ENCODE results near the gene WHRN.

The WHRN gene

DNA sequence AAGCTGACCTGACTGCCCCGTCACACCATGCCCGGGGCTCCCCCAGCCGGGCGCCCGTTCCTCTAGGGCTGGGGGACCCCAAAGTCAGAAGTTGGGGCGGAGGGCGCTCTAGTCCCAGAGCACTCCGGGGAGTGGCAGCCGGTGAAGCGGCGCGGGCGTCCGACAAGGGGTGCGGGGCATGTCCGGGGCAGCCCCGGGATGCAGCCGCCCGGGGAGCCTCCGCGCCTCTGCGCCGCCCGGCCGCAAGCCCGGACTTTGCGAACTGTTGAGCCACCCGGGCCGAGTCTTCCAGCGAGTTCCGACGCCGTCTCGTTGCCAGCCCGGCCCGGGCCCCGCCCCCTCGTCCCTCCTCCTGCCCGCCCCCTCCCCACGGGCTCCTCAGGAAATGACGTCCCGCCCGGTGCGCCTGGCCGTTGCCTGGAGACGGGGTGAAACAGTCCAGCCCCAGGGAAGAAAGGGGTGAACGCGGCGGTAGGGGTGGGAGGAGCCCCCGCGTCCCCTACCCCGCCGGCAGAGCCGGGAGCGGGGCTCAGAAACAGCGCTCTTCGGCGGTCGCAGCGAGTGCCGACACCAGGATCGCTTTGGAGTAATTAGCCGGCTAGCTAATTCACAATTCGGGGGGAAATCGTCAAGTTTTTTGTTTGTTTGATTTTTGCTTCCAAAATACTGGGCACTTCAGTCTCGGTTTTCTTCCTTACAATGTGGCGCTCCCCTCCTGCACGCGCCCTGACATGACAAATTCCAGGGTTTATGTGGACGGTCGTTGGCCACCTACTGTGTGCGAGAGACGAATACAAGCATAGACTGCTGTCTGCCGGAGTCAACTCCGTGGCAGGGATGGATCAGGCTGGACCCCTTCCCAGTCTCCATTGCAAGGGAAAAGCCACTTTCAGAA, at the start of gene WHRN:
Gene WHRN (minus strand): TSS at position 287 of the 895 bp plus-strand sequence. CDS start 672 bp downstream, outside the sequence.
- DNase-seq (ENCODE audit: low spot score) = peak; percentile 82
- FAIRE-seq = no peak

DNA sequence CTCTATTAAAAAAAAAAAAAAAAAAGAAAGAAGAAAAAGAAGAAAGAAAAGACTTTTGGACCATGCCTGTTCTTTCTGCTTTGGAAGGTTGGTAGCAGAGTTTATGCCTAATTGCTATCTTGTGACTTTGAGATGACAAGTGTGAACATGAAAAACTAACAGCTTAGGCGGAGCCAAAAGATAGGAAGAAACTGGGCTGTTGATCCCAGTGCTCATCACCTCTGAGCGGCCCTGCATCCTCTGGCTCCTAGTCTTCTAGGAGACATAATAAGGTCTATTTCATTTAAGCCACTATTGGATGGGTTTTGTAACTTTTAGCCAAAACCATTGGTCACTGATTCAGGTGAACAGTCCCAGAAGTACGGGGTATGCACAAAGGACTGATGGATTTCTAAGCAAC, 47.9 kb upstream of the WHRN start:
- DNase-seq (ENCODE audit: low spot score) (no peak), FAIRE-seq (no peak)

DNA sequence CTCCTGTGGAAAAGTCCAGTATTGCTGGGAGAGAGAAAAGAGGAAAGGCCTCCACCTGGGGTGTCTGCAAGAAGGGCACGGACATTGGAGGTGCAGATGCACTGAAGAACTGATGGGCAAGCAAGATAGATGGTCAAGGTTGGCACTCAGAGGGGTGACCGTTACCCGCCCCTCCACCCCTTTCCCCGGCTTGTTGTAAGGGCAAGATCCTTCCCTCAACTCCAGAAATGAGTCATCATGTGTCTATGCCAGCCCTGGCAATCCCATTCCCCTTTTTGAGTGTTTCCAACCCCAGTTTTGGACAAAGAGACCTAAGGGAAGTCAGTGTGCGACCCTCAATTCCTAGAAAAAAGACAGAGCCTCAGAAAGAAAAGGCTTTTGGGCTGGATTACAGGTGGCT, 47.4 kb upstream of the WHRN start:
- FAIRE-seq = no peak
- DNase-seq (ENCODE audit: low spot score) = no peak

DNA sequence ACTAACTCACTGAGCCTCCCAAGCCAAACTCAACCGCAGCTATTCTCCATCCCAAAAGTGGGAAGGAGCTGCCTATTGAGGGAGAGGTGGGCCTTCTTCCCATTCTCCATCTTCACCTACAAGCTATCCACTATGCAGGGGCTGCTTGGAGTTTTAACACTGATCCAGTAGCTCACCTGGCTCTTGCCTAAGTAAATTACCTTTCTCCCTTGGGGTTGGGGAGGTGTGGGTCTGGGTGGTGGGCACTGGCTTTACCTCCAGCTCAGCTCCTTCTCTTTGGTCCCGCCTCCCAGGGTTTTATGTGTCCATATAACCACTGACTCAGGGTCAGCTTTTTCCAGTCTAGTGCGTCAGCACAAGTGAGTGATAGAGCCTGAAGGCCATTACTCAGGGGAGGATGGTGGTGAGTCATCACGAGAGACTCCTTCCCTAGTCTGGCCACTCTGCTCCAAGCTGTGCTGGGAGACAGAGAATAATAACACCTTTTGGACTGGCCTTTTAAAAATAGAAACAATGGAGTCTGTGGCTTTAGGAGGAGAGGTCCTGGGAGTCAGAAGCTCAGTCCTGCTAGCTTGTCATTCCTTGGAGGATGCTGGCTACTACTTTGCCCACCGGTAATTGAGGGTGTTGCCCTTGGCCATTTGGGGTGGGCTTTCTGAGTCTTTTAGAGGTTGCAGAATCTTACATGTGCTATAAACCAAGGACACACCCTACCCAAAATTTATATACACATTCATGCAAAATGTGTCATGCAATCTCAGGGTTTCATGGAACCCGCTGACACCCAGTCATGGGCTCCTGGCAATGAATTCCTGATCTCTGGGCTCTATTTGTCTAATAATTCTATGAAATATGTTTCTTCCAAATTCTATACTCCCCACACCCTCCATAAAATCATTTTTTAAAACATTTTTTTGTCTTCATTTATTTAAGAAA, 46.7 kb upstream of the WHRN start:
- FAIRE-seq (peak; percentile 99), DNase-seq (ENCODE audit: low spot score) (peak; percentile 99)

DNA sequence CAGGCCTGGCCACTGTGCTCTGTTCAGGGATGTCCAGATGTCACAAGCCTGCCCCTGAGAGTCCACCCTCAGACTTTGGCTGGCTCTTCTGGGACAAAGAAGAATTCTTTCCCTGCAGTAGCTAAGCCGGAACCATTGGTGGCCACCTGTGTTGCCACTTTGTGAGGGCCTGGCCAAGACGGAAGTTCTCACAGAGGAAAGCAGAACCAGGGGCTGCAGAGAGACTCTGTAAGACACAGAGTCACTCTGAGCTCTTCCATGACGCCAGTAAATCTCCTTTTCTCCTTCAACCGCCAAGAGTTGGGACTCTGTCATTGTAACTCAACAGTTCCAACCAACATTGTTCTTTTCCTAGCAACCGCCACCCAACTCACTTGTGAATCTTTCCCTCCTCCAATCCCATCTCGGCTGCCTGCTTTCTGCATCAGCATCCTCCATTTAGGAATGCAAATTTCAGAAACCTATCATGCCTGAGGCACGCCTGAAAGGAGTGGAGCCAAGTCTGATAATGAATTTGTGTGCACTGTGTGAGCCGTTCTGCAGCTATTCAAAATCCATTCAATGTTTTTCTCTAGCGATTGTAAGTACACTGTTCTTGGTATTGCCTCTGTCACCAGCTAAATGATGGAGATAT, 44.5 kb upstream of the WHRN start:
- DNase-seq (ENCODE audit: low spot score) (no peak), FAIRE-seq (no peak)

DNA sequence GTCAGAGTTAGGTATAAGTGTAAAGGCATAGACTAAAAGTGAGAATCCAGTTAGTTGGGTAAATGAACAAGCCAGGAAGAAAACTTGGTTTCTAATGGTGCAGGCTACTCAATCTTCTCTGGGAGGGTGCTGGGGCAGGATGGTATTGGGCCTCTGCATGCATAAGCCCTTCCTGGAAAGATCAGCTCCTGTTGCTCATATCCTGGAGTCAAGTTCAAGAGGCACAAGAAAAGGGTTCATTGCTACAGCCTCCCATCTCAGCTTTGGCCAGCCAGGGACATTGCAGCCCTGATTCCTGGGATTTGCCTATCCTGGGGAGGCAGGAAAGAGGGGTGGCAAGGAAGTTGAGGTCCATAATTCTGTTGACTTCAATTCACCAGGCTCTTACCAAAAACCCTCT, 41.6 kb upstream of the WHRN start:
- DNase-seq (ENCODE audit: low spot score) = no peak
- FAIRE-seq = no peak

DNA sequence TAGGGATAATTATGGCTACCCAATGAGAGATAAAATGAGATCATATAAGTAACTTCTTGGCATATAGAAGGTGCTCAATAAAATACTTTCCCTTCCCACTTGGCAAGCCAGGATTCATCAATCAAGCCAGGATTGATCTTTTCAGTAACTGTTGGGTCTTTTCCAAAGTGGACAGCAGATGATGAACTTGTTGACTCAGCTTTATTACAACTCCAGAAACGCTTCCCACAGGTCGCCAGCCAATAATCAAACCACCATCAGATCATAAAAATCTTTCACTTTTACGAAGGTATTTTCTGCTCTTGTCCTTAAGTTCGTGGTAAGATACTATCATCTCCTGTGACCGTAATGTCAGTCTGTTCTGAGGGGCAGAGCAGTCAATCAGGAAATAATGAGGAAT, 39.8 kb upstream of the WHRN start:
- DNase-seq (ENCODE audit: low spot score) (no peak), FAIRE-seq (no peak)

DNA sequence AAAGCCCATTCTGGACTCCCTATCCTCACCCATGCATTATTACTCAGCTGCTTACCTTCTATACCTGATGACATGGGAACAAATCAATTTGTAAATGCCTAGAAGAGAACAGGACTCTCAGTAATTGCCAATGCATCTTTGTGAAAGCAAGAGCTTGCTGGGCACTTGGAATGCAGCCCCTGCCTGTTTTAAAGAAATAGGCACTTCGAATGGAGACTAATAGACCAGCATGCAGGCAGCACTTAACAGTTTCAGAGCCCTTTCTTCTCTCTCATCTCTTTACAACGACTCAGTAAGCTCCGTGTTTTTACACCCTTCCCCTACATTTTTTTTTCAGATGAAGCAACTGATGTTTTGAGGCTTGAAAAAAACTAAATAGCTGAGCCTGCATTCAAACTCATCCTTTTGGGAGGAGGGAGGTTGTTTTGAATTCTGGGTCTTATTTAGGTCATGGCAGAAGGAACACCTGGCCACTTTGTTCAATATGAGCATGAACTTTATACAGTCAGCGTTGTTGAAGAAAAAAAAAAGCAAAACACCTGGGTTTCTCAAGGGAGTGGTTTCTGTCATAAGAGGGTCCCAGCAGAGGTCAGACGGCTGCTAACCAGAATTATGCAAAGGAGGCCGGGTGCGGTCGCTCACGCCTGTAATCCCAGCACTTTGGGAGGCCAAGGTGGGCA, 34.6 kb upstream of the WHRN start:
- DNase-seq (ENCODE audit: low spot score) = no peak
- FAIRE-seq = no peak

DNA sequence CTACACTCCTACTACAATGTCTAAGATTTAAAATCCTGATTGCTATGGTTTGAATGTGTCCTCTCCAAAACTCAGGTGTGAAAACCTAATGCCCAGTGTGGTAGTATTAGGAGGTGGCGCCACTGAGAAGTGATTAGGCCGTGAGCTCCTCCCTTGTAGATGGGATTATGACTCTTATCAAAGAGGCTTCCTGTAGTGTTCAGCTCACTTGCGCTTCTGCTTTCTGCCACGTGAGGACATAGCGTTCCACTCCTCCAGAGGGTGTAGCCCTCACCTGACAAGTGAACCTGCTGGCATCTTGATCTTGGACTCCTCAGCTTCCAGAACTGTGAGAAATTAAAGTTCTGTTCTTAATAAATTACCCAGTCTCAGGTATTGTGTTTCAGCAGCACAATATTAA, 33.0 kb upstream of the WHRN start:
- DNase-seq (ENCODE audit: low spot score) = peak; percentile 15
- no peak for FAIRE-seq

DNA sequence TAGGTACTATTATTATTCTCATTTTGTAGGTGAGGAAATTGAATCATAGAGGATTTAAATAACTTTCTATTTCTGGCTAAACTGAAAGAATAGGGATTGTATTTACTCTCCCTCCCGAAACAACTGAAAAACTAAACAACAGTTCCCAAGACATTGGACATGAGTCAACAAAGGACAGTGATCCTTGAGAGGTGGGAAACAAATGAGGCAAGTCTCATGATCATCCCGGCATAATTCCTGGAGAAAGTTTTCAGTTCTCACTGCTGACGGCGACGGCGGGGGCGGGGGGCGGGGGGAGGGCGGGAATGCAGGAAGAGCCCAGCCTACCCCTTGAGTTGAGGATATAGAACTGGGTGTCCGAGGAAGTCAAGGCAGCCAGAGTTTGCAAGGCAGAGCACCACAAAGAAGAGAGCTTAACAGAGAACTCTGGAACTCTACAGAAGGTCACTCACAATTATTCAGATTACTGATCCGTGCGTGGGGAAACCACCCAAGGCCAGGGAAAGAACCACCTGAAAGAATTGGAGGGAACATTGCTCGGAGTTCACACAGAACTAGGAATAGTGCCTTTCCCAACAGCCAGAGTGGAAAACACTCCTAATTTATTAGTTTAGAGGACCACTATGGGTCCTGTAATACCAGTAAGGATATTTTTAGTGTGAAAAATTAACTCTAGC, 27.4 kb upstream of the WHRN start:
- FAIRE-seq = no peak
- no peak for DNase-seq (ENCODE audit: low spot score)

DNA sequence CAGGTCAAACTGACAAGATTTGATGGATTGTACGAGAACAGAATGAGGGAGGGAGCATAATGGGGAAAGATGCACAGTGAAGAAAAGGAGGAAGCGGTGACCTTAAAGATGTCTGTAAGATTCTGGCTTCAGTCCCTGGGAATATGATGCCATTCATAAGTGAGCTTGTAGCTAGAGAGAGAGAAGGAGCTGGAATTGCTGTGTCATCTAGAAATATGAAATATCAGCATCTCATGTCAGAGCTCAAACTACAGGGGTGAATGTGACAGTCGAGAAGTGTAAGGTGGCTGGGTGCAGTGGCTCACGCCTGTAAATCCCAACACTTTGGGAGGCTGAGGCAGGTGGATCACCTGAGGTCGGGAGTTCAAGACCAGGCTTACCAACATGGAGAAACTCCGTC, 24.0 kb upstream of the WHRN start:
- DNase-seq (ENCODE audit: low spot score) (no peak), FAIRE-seq (no peak)

DNA sequence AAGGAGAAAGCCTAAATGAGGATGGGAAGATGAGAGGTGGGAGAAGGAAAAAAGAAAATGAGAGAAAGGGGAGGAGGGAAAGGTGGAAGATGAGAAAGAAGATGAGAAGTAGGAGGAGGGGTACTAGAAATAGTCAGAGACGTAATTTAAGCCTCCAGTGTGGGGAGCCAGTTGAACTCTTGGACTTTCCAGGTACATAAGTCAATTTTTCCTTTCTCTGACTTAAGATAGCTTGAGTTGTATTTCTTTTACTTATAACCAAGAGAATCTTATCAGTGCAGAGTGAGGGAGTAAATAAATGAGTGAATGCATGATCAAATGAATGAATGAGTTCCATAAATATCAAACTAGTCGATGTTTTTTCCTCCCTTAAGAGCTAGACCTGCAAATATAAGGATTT, 21.5 kb upstream of the WHRN start:
- DNase-seq (ENCODE audit: low spot score) = no peak
- no peak for FAIRE-seq

DNA sequence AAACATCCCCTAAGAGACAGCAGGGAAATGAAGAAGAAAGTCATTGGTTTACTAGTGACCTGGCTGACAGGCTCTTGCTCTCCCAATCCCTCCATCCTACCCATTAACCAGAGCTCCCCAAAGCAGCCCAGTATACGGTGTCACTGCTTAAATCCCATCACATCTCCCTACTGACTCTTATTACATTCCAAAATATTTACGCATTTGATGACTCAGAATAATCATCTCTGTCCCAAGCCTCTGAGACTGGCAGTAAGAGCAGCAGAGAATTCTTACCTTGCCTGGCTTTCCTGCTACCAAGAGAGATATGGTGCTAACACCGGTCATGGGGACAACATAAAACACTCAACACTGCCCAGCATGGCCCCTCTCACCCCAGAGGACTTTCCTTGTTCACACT, 20.2 kb upstream of the WHRN start:
- DNase-seq (ENCODE audit: low spot score) = peak; percentile 77

DNA sequence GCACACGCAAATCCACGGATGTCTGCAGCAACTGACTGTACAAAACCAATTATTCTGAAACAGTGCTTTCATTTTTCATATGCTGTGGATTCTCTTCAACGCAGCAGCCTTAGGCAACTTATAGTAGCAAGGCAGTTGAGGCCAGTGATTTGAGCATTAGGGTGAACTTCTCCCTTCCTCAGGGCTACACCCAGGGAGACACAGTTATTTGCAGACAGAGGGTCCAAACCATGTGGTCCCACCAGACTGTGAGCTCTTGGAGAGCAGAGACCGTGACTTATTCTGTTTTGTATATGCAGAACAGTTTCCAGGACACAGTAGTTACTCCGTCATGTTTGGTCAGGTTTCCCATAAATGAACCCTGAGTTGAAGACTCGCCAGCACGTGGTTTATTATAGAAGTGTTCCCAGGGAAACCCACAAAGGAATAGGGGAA, 19.0 kb upstream of the WHRN start:
- no peak for FAIRE-seq
- no peak for DNase-seq (ENCODE audit: low spot score)

More for the DNA sequence above, 20.2 kb upstream of the WHRN start:
- no peak for FAIRE-seq

DNA sequence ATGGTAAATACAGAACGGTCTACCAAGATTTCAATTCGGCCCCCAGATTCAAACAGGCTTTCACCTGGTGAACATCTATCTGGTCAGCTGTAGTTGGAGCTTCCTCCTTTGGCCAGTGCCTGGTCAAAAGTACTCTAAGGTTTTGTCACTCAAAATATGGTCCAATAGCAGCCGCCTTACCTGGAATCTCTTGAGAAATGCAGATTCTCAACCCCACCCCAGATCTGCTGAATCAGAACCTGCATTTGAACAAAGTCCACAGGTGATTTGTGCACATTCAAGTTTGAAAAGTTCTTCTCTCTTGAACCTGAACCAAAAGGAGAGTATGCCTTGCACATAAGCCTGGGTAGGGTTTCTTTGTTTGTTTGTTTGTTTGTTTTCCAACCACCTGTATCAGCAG, 17.6 kb upstream of the WHRN start:
- FAIRE-seq (no peak), DNase-seq (ENCODE audit: low spot score) (no peak)

DNA sequence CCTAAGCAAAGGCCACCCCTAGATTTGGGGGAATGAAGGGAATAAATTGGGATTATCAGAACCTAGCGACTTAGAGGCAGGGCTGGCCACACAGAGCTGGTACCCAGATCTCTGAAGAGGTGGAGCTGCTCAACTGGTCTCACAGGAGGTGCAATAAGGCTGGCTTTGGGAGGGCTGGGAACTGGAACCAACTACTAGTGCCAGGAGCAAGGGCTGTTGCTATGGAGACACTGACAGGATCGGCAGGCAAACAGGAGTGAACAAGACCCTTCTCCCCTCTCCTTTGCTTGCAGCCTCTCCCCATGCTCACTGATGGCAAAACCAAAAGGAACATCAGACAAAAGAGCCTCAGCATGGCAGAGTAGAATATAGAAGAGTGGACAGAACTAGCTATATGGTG, 17.0 kb upstream of the WHRN start:
- DNase-seq (ENCODE audit: low spot score) = no peak

DNA sequence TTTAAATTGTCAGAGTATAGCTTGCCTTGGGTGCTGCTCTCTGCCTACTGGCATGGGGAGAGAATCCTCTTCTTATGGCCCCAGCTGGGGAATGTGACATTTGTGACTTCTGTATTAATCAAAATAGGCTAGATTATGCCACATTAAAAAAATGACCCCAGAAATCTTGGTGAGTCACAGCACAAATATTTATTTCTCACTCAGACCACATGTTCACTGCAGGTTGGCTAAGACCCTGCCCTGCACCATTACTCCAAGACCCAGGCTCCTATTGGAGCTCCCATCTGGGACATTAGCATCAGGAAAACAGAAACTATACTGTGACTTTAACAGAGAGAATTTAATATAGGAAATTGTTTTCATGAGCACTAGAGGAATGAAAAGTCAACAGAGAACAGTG, 16.6 kb upstream of the WHRN start:
- no peak for FAIRE-seq
- DNase-seq (ENCODE audit: low spot score) = no peak

More for the DNA sequence above, 17.0 kb upstream of the WHRN start:
- FAIRE-seq = no peak

DNA sequence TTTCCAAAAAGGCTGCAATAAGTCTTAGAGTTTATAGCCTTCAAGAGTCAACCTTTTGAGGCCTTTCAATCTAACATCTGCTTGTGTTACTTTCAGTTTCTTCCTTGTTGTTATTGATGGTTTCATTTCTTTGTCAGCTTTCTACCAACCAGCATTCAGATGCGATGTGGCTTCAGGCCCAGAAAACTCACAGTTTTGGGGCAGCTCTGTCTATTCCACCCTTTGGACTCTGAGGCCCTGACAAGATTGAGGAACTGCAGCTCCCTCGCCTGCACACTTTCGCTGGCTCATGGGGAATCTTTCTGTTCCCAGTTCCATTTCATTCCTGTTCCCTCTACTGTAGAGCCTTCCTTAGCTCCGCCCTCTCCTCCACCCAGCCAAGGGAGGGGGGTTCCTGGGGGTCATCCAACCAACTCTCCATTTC, 13.3 kb upstream of the WHRN start:
- DNase-seq (ENCODE audit: low spot score) (no peak), FAIRE-seq (no peak)

DNA sequence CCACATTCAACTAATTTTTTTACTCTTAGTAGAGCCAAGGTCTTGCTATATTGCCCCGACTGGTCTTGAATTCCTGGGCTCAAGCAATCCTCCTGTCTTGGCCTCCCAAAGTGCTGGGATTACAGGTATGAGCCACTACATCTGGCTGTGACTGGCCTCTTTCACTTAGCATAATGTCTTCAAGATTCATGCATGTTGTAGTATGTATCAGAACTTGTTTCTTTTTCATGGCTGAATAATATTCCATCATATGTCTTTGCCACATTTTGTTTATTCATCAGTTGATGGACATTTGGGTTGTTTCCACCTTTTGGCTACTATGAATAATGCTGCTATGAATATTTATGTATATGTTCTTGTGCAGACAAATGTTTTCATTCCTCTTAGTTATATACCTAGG, 12.8 kb upstream of the WHRN start:
- FAIRE-seq (no peak), DNase-seq (ENCODE audit: low spot score) (no peak)

DNA sequence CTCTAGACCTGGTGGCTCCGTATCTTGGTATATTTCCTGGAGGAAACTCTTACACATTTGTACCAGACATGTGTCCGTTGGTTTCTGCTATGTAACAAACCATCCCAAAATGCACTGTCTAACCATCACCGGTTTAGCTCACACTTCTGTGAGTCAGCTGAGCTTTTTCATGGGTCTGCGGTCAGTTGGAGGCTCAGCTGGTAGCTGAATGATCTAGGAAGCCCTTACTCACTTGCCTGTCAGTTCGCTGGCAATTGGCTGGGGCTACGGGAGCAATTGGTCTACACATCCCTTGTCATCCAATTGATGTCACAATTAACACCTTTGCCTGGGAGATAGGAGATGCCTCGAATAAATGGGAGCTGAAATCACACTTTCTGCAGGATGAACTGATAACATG, 11.6 kb upstream of the WHRN start:
- FAIRE-seq (peak; percentile 67), DNase-seq (ENCODE audit: low spot score) (peak; percentile 79)

DNA sequence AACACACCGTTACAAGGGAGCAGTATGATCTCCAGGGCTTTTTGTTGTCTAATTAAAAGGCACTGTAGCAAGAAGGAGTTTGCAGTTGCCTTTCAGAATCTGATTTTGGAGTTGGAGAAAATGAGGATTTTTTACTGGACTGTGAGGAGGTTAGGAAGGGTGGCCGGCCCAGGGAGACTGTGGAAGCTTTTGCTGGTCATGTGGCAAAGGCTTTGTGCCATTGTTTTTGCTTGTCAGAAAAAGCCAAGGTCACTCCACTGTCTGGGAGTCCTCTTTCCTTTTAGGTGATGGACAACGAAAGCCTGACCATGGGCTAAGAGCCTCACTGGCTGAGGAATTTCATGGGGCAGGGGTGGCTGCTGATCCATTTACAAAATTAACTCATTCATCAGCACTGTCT, 10.3 kb upstream of the WHRN start:
- no peak for FAIRE-seq
- no peak for DNase-seq (ENCODE audit: low spot score)

Measured in RCC 7860 (cell line).